PC-3 (cell line): ENCODE measurements around the gene MLIP. TPM values are rescaled to one million over a fixed set of nuclear protein-coding genes. Genes with fewer than 3 reads are reported as not detected.

Experiments
- ATAC-seq: fragments of 200-7000 bp; cut with Tn5 transposase; 2 replicates; pipeline ENCODE4 v1.9.1; 2020; ENCODE audit warnings: mild to moderate bottlenecking, moderate library complexity
- BruUV-seq: library from RNA; stranded (reverse); fragments of 400-500 nt; replicated peaks from 2 replicates; lab custom pipeline; 2021; lab: Mats Ljungman, UMichigan
- CTCF ChIA-PET: fragments of 300-600 bp; sonication (Branson Sonifier 250); formaldehyde crosslinking; loops from one replicate; lab custom pipeline; 2022; ENCODE audit warnings: antibody characterized with exemption; lab: Charles Lee
- POLR2A ChIA-PET: fragments of 300-600 bp; sonication (Branson Sonifier 250); formaldehyde crosslinking; loops from one replicate; lab custom pipeline; 2022; ENCODE audit warnings: antibody characterized with exemption; ENCODE audit not compliant: unreplicated experiment; lab: Charles Lee
- DNase-seq: peaks from one replicate; pipeline ENCODE4 v3.0.0-alpha.2; 2015
- H2AFZ ChIP-seq: fragments of 300-600 bp; sonication (generic); 2 replicates; pipeline ENCODE4 v1.6.0; 2016; ENCODE audit warnings: antibody characterized with exemption, low read length
- H3F3A ChIP-seq: fragments of 300-600 bp; sonication (generic); one replicate; pipeline ENCODE4 v1.6.0; 2017; ENCODE audit warnings: antibody characterized with exemption, low read length, control low read depth, mild to moderate bottlenecking; ENCODE audit not compliant: unreplicated experiment
- H3K27ac ChIP-seq: fragments of 300-600 bp; sonication (generic); 2 replicates; pipeline ENCODE4 v1.5.1; 2016; ENCODE audit warnings: mild to moderate bottlenecking, low read length
- H3K27me3 ChIP-seq: fragments of 300-600 bp; sonication (generic); 2 replicates; pipeline ENCODE4 v1.6.1; 2016; ENCODE audit warnings: low read length, mixed read lengths
- H3K36me3 ChIP-seq: fragments of 300-600 bp; sonication (generic); 2 replicates; pipeline ENCODE4 v1.6.1; 2016; ENCODE audit warnings: low read depth, mixed run types, low read length, mixed read lengths
- H3K4me1 ChIP-seq: fragments of 300-600 bp; sonication (generic); 2 replicates; pipeline ENCODE4 v1.5.1; 2016; ENCODE audit warnings: low read length; ENCODE audit not compliant: insufficient read depth
- H3K4me2 ChIP-seq: fragments of 300-600 bp; sonication (generic); 2 replicates; pipeline ENCODE4 v1.6.0; 2016; ENCODE audit warnings: low read length
- H3K4me3 ChIP-seq: fragments of 300-600 bp; sonication (generic); 2 replicates; pipeline ENCODE4 v1.5.1; 2016; ENCODE audit warnings: mild to moderate bottlenecking, low read length, mixed read lengths
- H3K79me2 ChIP-seq: fragments of 300-600 bp; sonication (generic); 2 replicates; pipeline ENCODE4 v1.6.1; 2017; ENCODE audit warnings: low read length, mixed read lengths
- H3K9ac ChIP-seq: fragments of 300-600 bp; sonication (generic); 2 replicates; pipeline ENCODE4 v1.6.0; 2016; ENCODE audit warnings: mild to moderate bottlenecking, low read length
- H3K9me2 ChIP-seq: fragments of 300-600 bp; sonication (generic); replicated peaks from 2 replicates; pipeline ENCODE4 v1.6.1; 2016; ENCODE audit warnings: mixed run types, low read length, mixed read lengths
- H3K9me3 ChIP-seq: fragments of 300-600 bp; sonication (generic); 2 replicates; pipeline ENCODE4 v1.6.1; 2016; ENCODE audit warnings: low read length, mixed read lengths
- H4K20me1 ChIP-seq: fragments of 300-600 bp; sonication (generic); 2 replicates; pipeline ENCODE4 v1.6.1; 2016; ENCODE audit warnings: low read length, mixed read lengths
- EZH2 ChIP-seq: fragments of 300-600 bp; sonication (generic); IDR thresholded peaks from one replicate; pipeline ENCODE4 v1.6.1; 2017; ENCODE audit warnings: antibody characterized with exemption, mild to moderate bottlenecking, low read length; ENCODE audit not compliant: unreplicated experiment
- EZH2phosphoT487 ChIP-seq: fragments of 300-600 bp; sonication (generic); IDR thresholded peaks from 2 replicates; pipeline ENCODE4 v1.6.1; 2018; ENCODE audit warnings: mild to moderate bottlenecking, antibody characterized with exemption, low read length, borderline replicate concordance
- intact Hi-C: fragments of 100-400 bp; cut with micrococcal nuclease; formaldehyde crosslinking; loops from 2 replicates; pipeline ENCODE4 v1.9.0; 2023
- total RNA-seq: library from RNA; depleted of rRNA; stranded (reverse); fragments of >200 nt; gene quantifications from 2 replicates; pipeline ENCODE4 v1.2.3, GENCODE V29; 2014
- TF ChIP-seq, protein P1 (sequence below): fragments of 300-600 bp; sonication (generic); conservative IDR thresholded peaks from 2 replicates; pipeline ENCODE4 v1.5.1; 2017; ENCODE audit warnings: antibody characterized with exemption, low read depth, mild to moderate bottlenecking, low read length

MLIP gene
- total RNA-seq, 1 experiment from 2014 or later: not detected

DNA sequence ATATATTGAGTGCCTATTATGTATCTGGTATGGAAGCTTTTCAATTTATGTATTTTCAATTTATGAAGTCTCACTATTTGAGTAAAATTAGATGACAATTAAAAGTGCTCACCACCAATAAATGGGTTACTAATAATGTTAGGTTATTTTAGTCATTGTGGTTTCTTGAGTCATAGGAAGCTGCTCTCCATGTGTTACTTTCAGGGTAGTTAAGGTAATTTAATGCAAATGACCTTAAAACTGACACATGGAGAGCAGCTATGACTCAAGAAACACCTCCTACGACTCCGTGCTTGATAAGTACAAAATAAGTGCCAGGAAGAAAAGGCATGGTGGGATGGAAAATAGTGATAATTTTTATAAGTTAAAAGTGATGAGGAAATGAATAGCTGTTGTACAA, 180.5 kb downstream of the MLIP start:
- H3K4me3 ChIP-seq: no peak overlapping the region
- H2AFZ ChIP-seq: peak overlapping the region; percentile 48; the same call in 1 of the 2 replicates
- TF ChIP-seq, protein P1, sequence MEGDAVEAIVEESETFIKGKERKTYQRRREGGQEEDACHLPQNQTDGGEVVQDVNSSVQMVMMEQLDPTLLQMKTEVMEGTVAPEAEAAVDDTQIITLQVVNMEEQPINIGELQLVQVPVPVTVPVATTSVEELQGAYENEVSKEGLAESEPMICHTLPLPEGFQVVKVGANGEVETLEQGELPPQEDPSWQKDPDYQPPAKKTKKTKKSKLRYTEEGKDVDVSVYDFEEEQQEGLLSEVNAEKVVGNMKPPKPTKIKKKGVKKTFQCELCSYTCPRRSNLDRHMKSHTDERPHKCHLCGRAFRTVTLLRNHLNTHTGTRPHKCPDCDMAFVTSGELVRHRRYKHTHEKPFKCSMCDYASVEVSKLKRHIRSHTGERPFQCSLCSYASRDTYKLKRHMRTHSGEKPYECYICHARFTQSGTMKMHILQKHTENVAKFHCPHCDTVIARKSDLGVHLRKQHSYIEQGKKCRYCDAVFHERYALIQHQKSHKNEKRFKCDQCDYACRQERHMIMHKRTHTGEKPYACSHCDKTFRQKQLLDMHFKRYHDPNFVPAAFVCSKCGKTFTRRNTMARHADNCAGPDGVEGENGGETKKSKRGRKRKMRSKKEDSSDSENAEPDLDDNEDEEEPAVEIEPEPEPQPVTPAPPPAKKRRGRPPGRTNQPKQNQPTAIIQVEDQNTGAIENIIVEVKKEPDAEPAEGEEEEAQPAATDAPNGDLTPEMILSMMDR: no peak
- TF ChIP-seq EZH2phosphoT487: no peak
- no peaks in the 10 kb centered on the region for H3K9me3 ChIP-seq
- POLR2A ChIA-PET: interaction anchor here (0.6 to 1.2 kb wide), 2 partner anchors 44 to 498 kb away, joined by 3 to 10 read pairs; no protein-coding TSS in a partner anchor
- peak overlapping the region; percentile 85 for H3K27ac ChIP-seq
- H3K27me3 ChIP-seq: no peaks in the 10 kb centered on the region
- ATAC-seq: peak; percentile 86
- H3K4me1 ChIP-seq: peaks cover 30% of the 10 kb centered on the region
- intact Hi-C loops: no loop called here
- peak overlapping the region; percentile 56 for H3K4me2 ChIP-seq
- peak overlapping the region; percentile 48; the same call in 1 of the 2 replicates for H3K9ac ChIP-seq
- no peaks in the 10 kb centered on the region for H3K79me2 ChIP-seq
- peak; percentile 66 for DNase-seq
- H3F3A ChIP-seq: no peaks in the 10 kb centered on the region
- H3K9me2 ChIP-seq: no peaks in the 10 kb centered on the region
- no peaks in the 10 kb centered on the region for H4K20me1 ChIP-seq
- CTCF ChIA-PET: no interaction called here
- no peaks in the 10 kb centered on the region for H3K36me3 ChIP-seq
- BruUV-seq: no TSS peak

DNA sequence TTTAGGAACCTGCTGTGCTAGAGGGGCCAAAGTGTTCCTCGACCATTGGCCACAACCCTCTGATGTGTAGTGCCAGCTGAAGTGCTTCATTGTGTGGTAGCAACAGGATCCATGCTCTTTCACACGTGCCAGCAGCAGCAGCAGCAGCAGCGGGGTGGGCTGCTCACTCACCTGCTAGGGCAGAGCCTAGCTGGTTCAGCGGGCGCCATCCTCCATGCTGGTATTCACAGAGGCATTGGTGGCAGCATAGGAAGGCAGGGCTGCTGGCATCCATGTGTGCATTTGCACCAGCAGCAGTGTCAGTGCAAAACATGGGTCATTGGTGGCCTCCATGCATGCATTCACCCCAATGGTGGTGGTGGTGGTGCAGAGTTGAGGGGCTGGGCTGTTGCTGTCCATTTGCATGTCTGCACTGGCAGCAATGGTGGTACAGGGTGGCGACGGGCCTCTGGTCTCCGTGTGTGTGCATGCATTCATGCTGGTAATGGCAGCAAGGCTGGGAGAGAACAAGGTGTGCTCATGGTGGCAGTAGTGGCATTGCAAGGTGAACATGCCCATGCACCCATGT, 183.8 kb downstream of the MLIP start:
- Histone ChIP-seq H3K79me2 (no peaks in the 10 kb centered on the region), H3K27me3 (no peaks in the 10 kb centered on the region), H3K36me3 (no peaks in the 10 kb centered on the region), H2AFZ (no peak overlapping the region), H3K9me2 (no peaks in the 10 kb centered on the region), H3K27ac (no peak overlapping the region), H3F3A (no peaks in the 10 kb centered on the region), H3K9ac (no peak overlapping the region), H3K4me2 (no peak overlapping the region), H3K9me3 (no peaks in the 10 kb centered on the region), H3K4me3 (no peak overlapping the region), H4K20me1 (no peaks in the 10 kb centered on the region), H3K4me1 (peaks cover 23% of the 10 kb centered on the region)
- DNase-seq (no peak), ATAC-seq (no peak)
- POLR2A ChIA-PET: no interaction called here
- CTCF ChIA-PET: no interaction called here
- TF ChIP-seq EZH2phosphoT487: no peak
- TF ChIP-seq EZH2: no peak
- TF ChIP-seq, protein P1: no peak
- BruUV-seq: no TSS peak
- intact Hi-C loops: no loop called here

DNA sequence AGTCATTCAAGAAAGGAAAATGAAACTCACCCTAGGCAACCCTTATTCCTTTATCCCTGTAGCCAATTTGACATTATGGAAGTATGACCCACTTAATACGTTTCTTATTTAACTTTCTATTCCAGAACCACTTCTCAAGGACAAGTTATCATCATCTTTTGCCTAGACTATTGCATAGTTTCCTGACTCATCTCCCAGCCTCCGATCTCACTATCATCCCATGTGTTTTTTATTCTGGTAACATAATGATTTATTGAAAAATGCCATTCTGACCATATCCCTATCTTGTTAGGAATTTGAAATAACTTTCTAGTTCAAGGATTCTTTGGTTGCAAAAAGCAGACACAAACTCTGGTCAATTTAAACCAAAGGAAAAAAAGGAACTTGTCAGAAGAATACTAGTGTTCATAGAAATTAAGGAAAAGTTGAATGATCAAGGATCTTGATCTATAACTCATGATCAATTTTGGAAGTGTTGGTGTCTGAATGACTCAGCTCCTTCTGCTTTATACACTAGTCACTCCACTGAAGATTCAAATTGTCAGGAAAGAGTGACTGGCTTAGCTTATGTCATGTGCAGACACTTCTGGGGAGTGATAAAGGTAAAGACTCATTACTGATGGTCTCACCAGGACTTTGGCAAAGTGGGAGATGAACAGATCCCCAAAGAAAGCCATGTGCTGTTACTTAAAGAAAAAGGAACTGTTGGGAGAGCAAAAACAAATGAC, 188.5 kb downstream of the MLIP start:
- Histone ChIP-seq H3K27ac (no peak overlapping the region), H3K4me2 (no peak overlapping the region), H4K20me1 (no peaks in the 10 kb centered on the region), H3F3A (no peaks in the 10 kb centered on the region), H3K36me3 (no peaks in the 10 kb centered on the region), H3K79me2 (no peaks in the 10 kb centered on the region), H3K27me3 (no peaks in the 10 kb centered on the region), H3K9ac (no peak overlapping the region), H3K4me3 (no peak overlapping the region), H3K4me1 (no peaks in the 10 kb centered on the region), H3K9me2 (no peaks in the 10 kb centered on the region), H2AFZ (no peak overlapping the region), H3K9me3 (no peaks in the 10 kb centered on the region)
- CTCF ChIA-PET: no interaction called here
- DNase-seq (no peak), ATAC-seq (no peak)
- BruUV-seq: no TSS peak
- TF ChIP-seq, protein P1: no peak
- TF ChIP-seq EZH2phosphoT487 (no peak), EZH2 (no peak)
- intact Hi-C loops: no loop called here
- POLR2A ChIA-PET: no interaction called here
